Adrenal gland (tissue), 12 donors: Measurements from ENCODE around the gene GDF10. TPM values are rescaled to one million over a fixed set of nuclear protein-coding genes. Genes with fewer than 3 reads are reported as not detected.

Experiments
- DNase-seq, 7 donors: peaks; one replicate each; pipeline ENCODE4 v3.0.0-alpha.2; 2019 to 2020
- H3K27ac ChIP-seq, 5 donors: fragments of 200-600 bp; sonication (generic) in 4 of 5; 1 replicate in 3 of 5; 2 replicates in 2 of 5; pipeline versions ENCODE4 v1.5.1 to v1.8.0; 2016 to 2020; ENCODE audit warnings: mild to moderate bottlenecking in 1 of 5
- H3K27me3 ChIP-seq: fragments of 200-600 bp; 2 replicates; pipeline ENCODE4 v1.8.0; 2021
- H3K36me3 ChIP-seq, 2 donors: fragments of 200-600 bp; replicated peaks in 1 of 2; 1 replicate in 1 of 2; 2 replicates in 1 of 2; pipeline versions ENCODE4 v1.5.1 to v1.8.0; 2018 to 2022
- H3K4me1 ChIP-seq, 2 donors: fragments of 200-600 bp; replicated peaks in 1 of 2; 1 replicate in 1 of 2; 2 replicates in 1 of 2; pipeline versions ENCODE4 v1.5.1 to v1.8.0; 2018 to 2021
- H3K4me3 ChIP-seq, 4 donors: fragments of 200-600 bp; sonication (generic) in 3 of 4; one replicate each; pipeline ENCODE4 v1.5.1; 2016 to 2018
- H3K9me3 ChIP-seq, 3 donors: fragments of 200-600 bp; sonication (generic) in 1 of 3; replicated peaks in 1 of 3; 1 replicate in 2 of 3; 2 replicates in 1 of 3; pipeline versions ENCODE4 v1.5.1 to v1.8.0; 2016 to 2021
- CTCF ChIP-seq, 6 experiments: fragments of 450-650 bp in 4 of 6; fragments of 200-600 bp in 2 of 6; sonication (generic) in 1 of 6; IDR thresholded peaks; 1 replicate in 5 of 6; 2 replicates in 1 of 6; pipeline versions ENCODE4 v1.5.1 to v1.8.0; 2016 to 2021; ENCODE audit warnings: antibody characterized with exemption in 6 of 6, mild to moderate bottlenecking in 2 of 6, moderate library complexity in 1 of 6
- POLR2A ChIP-seq, 2 donors: fragments of 450-650 bp; IDR thresholded peaks; one replicate each; pipeline ENCODE4 v1.6.1; 2017; ENCODE audit warnings: antibody characterized with exemption in 2 of 2, mild to moderate bottlenecking in 2 of 2, moderate library complexity in 1 of 2
- WGBS, 4 donors: extraction: QIAGEN DNeasy Blood & Tissue Kit in 2 of 4; methylation state at CpG; one replicate each; pipeline versions ENCODE4 v1.1.5 to v1.1.7; 2013 to 2017; 5-methylcytosine and 5-hydroxymethylcytosine counted together
- intact Hi-C, 2 donors: fragments of 100-400 bp; cut with DNase I; formaldehyde crosslinking; loops; one replicate each; pipeline versions ENCODE4 v1.14.1 to v1.15.0; 2022 to 2023
- polyA plus RNA-seq, 3 donors: library from polyadenylated mRNA; stranded (reverse); fragments of 200-250 nt in 2 of 3; fragments of 350-450 nt in 1 of 3; fragmentation: Illumina TruSeq in 1 of 3; extraction: RNeasy Lipid Tissue Mini Kit (QIAGEN cat#74804) in 1 of 3; gene quantifications; one replicate each; pipeline ENCODE4 v1.2.3, GENCODE V29; 2013 to 2014
- total RNA-seq, 9 donors: library from RNA; depleted of rRNA in 4 of 9; stranded (reverse); fragments of >200 nt in 4 of 9; fragments of 120-200 nt in 1 of 9; fragmentation: NEBNext Ultra II Directional in 1 of 9; extraction: Animal tissue kit (Norgen Biotek cat#: 25700) in 1 of 9; gene quantifications; one replicate each; pipeline versions ENCODE4 v1.1.0 to v1.2.4, GENCODE V29; 2013 to 2023
- donor health status: healthy with polysubstance abuse.
- donor health status: Bipolar disorder and iron deficiency.
- donor health status: DM: yes; HTN: yes; CAD: no.
- donor health status: DM: no; HTN: no; CAD: no.
- donor health status: DM: no; HTN: no; CAD: no.
- donor health status: DM: yes; HTN: yes; CAD: no.

The GDF10 gene
- total and polyA plus RNA-seq, 12 donors, result 0.06 to 8.5 (median 1.2) TPM; not detected in 1

GRCh38 chr10:47332371-47332770, 32.4 kb downstream of the GDF10 start:
- H3K27ac ChIP-seq, result no peak overlapping the region
- 77 to 81% (median 77%) methylated on average over 3 of the region's 3 CpGs for WGBS, 4 donors
- intact Hi-C loops, result no loop called here

GRCh38 chr10:47332946-47333345, 32.9 kb downstream of the GDF10 start:
- WGBS, 4 donors, result 88 to 93% (median 90%) methylated on average over 3 of the region's 3 CpGs
- intact Hi-C loops, result no loop called here

More at GRCh38 chr10:47332371-47332770, 32.4 kb downstream of the GDF10 start:
- Histone ChIP-seq H3K36me3 (no peaks in the 10 kb centered on the region), H3K4me1 (peaks cover 0 to 4% of the 10 kb centered on the region in 2 donors), H3K27me3 (no peaks in the 10 kb centered on the region), H3K9me3 (no peaks in the 10 kb centered on the region), H3K4me3 (no peak overlapping the region)
- TF ChIP-seq POLR2A (IDR thresholded peaks at IDR 0.05) (no peak), CTCF (IDR thresholded peaks at IDR 0.05) (no peak)
- DNase-seq, result no peak

GRCh38 chr10:47333532-47333931, 33.5 kb downstream of the GDF10 start:
- intact Hi-C loops, result no loop called here
- Histone ChIP-seq H3K27ac (no peak overlapping the region), H3K36me3 (no peaks in the 10 kb centered on the region), H3K27me3 (no peaks in the 10 kb centered on the region), H3K9me3 (no peaks in the 10 kb centered on the region), H3K4me1 (peaks cover 0 to 4% of the 10 kb centered on the region in 2 donors), H3K4me3 (no peak overlapping the region)
- 83 to 90% (median 89%) methylated on average over 6 of the region's 6 CpGs for WGBS, 4 donors
- no peak for DNase-seq
- TF ChIP-seq POLR2A (IDR thresholded peaks at IDR 0.05) (no peak), CTCF (IDR thresholded peaks at IDR 0.05) (no peak)

More at GRCh38 chr10:47332946-47333345, 32.9 kb downstream of the GDF10 start:
- TF ChIP-seq CTCF (IDR thresholded peaks at IDR 0.05), result no peak
- no peak for TF ChIP-seq POLR2A (IDR thresholded peaks at IDR 0.05)
- H3K27me3 ChIP-seq, result no peaks in the 10 kb centered on the region
- no peak for DNase-seq
- H3K27ac ChIP-seq, result no peak overlapping the region
- H3K4me3 ChIP-seq, result no peak overlapping the region
- H3K36me3 ChIP-seq, result no peaks in the 10 kb centered on the region
- H3K4me1 ChIP-seq, result peaks cover 0 to 4% of the 10 kb centered on the region in 2 donors
- no peaks in the 10 kb centered on the region for H3K9me3 ChIP-seq

GRCh38 chr10:47334466-47335295, 34.7 kb downstream of the GDF10 start:
- H3K9me3 ChIP-seq, result no peaks in the 10 kb centered on the region
- H3K4me3 ChIP-seq, result no peak overlapping the region
- TF ChIP-seq POLR2A (IDR thresholded peaks at IDR 0.05), result no peak
- WGBS, 4 donors, result 88 to 92% (median 91%) methylated on average over 6 to 8 of the region's 8 CpGs
- H3K36me3 ChIP-seq, result no peaks in the 10 kb centered on the region
- intact Hi-C loops, result no loop called here
- H3K4me1 ChIP-seq, result peaks cover 0 to 4% of the 10 kb centered on the region in 2 donors
- DNase-seq, result no peak
- H3K27ac ChIP-seq, result no peak overlapping the region
- H3K27me3 ChIP-seq, result no peaks in the 10 kb centered on the region
